GM18499 (cell line): Measurements from ENCODE around the gene RGS17.
"Not testable (repeated sequence)": the region's sequence is repeated elsewhere in the genome, so short reads cannot be mapped to it uniquely, and the experiment has no call there.

ENCODE experiments used
- ATAC-seq: cut with Tn5 transposase; IDR thresholded peaks from one replicate; pipeline ENCODE4 v1.9.1; 2021; ENCODE audit warnings: moderate number of reproducible peaks; ENCODE audit not compliant: insufficient read depth, unreplicated experiment

RGS17 gene

GRCh38 chr6:153043719-153044118 lies 87.4 kb downstream of the RGS17 start:
- no peak for ATAC-seq

GRCh38 chr6:153038378-153039057 lies 92.6 kb downstream of the RGS17 start:
- ATAC-seq, result no peak

GRCh38 chr6:153034139-153034538 lies 96.9 kb downstream of the RGS17 start:
- no peak for ATAC-seq

- ATAC-seq, result no peak
Observed at GRCh38 chr6:153032255-153032882, 98.7 kb downstream of the RGS17 start.

GRCh38 chr6:153031335-153031955 lies 99.6 kb downstream of the RGS17 start:
- no peak for ATAC-seq

- ATAC-seq, result no peak
Observed at GRCh38 chr6:153028963-153029362, 102.1 kb downstream of the RGS17 start.

- no peak for ATAC-seq
Observed at GRCh38 chr6:153028286-153028685, 102.8 kb downstream of the RGS17 start.

- no peak for ATAC-seq
Observed at GRCh38 chr6:153027480-153027879, 103.6 kb downstream of the RGS17 start.

GRCh38 chr6:153024709-153025017 lies 106.4 kb downstream of the RGS17 start:
- no peak for ATAC-seq

GRCh38 chr6:153023977-153024708 lies 106.9 kb downstream of the RGS17 start:
- peak; percentile 97 for ATAC-seq

- ATAC-seq, result no peak
Observed at GRCh38 chr6:153018355-153018754, 112.7 kb downstream of the RGS17 start.

- no peak for ATAC-seq
Observed at GRCh38 chr6:153016846-153017245, 114.2 kb downstream of the RGS17 start.

GRCh38 chr6:153015094-153015640 lies 115.9 kb downstream of the RGS17 start:
- ATAC-seq, result no peak

- no peak for ATAC-seq
Observed at GRCh38 chr6:153013438-153013837, 117.6 kb downstream of the RGS17 start.

GRCh38 chr6:153012856-153013255 lies 118.2 kb downstream of the RGS17 start:
- ATAC-seq, result no peak

- peak; percentile 0 for ATAC-seq
Observed at GRCh38 chr6:153003366-153003690, 127.8 kb downstream of the RGS17 start.

- ATAC-seq, result peak; percentile 86
Observed at GRCh38 chr6:153002613-153003365, 128.3 kb downstream of the RGS17 start, which contains the start of gene MTRF1L. TSS of gene MTRF1L (minus strand) at chr6:153002709. CDS start at chr6:153002685, 24 bp downstream.

GRCh38 chr6:153001767-153002612 lies 129.1 kb downstream of the RGS17 start:
- peak; percentile 16 for ATAC-seq

GRCh38 chr6:153000790-153001189 lies 130.3 kb downstream of the RGS17 start:
- not testable (repeated sequence) for ATAC-seq
